C1 segment of cervical spinal cord (tissue), 14 donors: ENCODE results near the gene GAREM1.

Experiments used
- DNase-seq, 14 donors: peaks; one replicate each; lab custom pipeline; 2025; lab: John Stamatoyannopoulos, UW

The GAREM1 gene

DNA sequence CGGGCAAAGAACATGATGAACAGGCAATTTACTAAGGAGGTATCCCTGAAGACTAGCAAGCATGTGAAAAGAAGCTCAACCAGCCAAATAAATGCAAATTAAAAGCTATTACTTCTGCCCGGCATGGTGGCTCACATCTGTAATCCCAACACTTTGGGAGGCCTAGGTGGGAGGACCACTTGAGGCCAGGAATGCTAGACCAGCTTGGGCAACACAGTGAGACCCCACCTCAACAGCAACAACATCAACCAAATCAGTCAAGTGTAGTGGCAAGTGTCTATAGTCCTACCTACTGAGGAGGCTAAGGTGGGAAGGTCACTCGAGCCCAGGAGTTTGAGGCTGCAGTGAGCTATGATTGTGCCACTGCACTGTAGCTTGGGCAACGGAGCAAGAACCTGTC, 141.7 kb downstream of the GAREM1 start:
- no peak for DNase-seq

GRCh38 chr18:32328379-32328778, 142.3 kb downstream of the GAREM1 start:
- no peak for DNase-seq

DNA sequence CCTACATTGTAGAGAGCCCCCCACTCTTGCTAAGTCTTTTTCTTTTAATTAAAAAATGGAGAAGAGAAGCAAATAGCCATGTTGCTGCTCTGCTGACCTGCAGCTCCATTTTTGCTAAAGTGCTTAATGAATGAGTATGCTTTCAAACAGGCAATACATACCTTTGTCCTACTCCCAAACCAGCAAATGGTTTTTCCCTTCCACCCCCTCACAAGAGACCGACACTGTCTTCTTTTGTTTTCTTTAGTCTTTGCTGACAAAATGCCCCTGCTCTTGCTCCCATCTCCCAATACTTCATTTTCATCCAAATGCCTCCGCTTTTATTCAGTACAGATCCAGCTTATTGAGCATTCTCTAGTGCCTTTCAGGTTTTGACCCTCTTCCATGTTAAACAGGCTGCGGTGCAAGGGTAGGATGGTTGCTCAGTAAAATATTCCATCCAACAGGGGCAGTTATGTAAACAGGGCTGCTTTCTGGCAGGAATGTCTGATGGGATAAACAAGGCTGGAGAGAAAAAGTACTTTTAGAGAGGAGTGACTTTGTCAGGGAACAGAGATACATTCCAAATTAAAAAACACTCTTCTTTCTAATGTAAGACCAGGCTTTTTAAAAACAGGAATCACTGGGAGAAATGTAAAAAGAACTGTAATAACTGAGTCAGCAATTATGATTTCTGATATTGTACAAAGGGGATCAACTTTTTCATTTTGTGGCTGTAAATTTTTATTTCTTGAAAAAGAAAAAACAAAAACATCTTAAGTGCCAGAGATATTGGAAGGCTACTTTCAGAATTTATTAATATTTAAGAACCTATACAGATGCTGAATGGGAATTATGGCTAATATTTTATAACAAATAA, 144.0 kb downstream of the GAREM1 start:
- peak in 3 of 14 donors; percentile 13 to 30 (median 16) for DNase-seq

GRCh38 chr18:32324181-32324580, 146.5 kb downstream of the GAREM1 start:
- DNase-seq = no peak

GRCh38 chr18:32321826-32322225, 148.9 kb downstream of the GAREM1 start:
- no peak for DNase-seq

DNA sequence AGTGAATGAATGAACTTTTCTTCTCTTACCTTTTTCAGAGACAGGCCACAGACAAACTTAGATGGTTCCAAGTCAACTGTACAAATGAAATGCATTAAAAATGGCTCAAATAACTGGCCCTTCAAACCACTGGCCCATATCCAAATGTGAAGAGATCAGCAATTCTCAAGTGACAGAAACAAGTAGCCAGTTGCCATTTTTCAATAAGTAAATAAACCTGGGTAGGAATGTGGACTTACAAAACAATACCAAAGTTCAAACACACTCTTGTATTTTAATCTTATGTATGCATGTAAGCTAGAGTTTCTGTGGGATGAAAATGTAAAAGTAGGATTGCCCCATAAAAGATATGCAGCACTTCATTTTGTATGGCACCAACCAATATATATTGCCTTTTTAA, 151.6 kb downstream of the GAREM1 start:
- no peak for DNase-seq

DNA sequence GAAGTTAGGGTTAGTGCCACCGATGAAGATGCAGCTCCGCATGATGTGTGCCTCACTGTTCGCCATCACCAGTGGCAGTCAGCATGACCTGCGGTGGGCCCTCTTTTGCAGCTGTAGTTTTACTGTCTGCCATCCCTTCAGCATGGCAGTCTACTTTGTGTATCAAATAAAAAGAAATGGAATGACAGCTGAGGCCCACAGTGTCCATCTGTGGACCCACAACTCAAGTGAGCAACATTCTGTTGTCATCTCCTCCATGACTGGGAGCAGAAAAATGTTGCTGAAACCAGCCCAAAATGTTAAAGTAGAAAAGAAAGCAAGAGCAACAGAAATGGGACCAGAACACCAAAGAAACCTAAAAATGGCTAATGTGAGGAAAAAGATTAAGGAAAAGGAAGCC, 152.1 kb downstream of the GAREM1 start:
- no peak for DNase-seq

DNA sequence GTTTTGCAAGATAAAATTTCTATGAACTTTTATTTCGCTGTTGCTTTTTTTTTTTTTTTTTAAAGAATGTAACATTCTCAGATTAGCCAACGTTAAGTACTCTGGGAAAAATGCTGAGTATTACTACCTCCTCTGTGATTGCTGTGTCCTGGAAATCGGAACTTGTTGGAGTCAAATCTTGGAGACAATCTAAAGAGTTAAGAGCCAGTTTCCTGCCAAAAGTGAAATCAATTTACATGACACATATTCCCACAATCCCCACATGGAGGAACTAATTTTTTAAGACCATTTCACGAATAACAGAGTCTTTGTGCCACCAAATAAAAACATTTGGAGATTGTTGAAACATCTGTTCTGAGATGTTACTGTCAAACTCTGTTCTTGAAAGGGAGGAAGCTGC, 153.0 kb downstream of the GAREM1 start:
- no peak for DNase-seq

DNA sequence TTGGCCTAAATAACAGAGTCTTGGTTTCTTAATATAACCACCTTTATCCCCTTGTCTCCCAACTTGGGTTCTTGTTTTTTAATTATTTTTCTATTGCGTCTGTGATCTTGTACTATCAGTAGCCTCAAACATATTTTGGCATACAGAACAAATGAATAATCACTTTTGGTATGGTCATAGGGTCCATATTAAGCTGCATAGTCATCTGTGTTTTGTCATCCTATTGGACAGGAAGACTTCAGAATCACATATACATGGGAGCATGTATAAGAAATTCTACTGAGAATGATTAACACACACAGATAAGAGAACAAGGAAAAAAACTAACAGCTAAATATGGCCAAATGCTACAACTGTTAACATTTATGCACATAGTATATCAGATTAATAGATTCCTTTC, 154.8 kb downstream of the GAREM1 start:
- DNase-seq = no peak

GRCh38 chr18:32310774-32311173, 159.9 kb downstream of the GAREM1 start:
- DNase-seq = no peak

DNA sequence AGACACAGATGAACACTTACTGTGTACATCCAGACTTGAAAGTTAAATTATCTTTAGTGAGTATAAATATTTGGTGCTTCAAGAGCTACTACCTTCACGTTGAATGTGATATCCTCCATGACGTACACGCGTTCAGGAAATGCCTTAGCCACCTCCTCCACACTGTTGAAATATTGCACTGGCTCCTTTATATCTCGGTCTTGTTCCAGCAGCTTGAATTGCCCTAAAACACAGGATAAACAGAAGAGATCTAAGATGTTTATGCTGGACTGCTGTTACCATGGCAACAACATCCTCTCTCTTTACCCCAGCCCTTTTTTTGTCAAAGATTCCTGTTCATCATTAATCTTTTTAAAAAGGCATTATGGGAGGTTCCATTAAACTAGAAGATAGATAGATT, 160.6 kb downstream of the GAREM1 start:
- DNase-seq = no peak

DNA sequence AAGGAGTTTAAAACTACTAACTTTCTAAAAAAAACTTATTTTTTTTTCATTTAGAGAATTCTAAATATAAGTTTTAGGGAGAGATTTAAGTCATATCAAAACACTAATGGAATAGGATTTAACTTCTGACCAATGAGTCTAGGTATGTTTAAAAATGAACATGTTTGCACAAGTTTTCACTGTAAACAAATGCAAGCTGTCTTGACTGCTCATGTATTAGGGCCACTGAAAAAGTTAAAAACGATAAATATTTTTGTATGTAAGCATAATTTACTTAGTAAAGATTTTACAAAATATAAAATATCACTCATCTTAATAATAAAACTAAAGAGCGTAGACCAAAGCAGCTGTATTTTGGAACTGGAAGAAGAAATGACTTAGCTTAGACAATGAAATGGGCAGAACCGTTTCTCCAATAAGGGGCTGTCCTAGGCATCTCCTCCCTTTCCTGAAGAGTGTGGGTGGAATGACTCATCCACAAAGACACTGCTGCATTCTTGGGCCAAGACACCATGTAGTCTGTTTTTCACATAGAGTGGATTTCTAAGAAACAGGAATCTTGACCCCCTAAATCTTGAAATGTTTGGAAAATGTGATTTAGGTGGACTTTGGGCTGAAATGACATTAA, 162.1 kb downstream of the GAREM1 start:
- no peak for DNase-seq

DNA sequence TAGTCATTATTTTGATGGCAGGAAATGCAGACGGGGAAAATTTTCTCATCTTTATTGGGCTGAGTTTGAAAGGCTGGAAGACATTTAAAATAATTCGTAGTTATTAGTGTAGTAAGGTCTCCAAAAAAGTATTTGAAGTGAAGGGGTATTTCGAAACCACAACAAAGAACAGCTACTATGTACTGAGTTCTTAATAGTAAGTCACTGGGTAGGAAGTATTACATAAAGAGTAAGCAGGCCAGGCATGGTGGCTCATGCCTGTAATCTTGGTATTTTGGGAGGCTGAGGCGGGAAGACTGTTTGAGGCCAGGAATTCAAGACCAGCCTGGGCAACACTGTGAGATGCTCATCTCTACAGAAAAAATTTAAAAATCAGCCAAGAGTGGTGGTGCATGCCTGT, 167.3 kb downstream of the GAREM1 start:
- no peak for DNase-seq

DNA sequence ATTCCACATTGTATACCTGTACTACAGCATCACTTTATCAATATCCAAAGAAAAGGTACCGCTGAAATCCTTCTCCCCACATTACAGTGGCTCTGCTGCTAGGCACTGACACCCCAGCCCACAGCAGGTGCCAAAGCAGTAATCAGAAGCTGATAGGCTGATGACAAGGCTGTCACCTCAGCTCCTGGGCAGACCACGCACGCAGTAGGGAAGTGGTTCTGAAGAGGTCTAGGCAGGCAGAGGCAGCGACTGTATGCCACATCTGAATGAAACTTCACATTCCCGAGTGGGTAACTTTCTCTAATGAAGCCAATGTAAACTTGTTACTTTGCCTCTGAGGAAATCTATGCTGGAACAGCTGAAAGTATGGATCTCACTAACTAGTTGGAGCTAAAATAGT, 167.9 kb downstream of the GAREM1 start:
- DNase-seq = no peak

DNA sequence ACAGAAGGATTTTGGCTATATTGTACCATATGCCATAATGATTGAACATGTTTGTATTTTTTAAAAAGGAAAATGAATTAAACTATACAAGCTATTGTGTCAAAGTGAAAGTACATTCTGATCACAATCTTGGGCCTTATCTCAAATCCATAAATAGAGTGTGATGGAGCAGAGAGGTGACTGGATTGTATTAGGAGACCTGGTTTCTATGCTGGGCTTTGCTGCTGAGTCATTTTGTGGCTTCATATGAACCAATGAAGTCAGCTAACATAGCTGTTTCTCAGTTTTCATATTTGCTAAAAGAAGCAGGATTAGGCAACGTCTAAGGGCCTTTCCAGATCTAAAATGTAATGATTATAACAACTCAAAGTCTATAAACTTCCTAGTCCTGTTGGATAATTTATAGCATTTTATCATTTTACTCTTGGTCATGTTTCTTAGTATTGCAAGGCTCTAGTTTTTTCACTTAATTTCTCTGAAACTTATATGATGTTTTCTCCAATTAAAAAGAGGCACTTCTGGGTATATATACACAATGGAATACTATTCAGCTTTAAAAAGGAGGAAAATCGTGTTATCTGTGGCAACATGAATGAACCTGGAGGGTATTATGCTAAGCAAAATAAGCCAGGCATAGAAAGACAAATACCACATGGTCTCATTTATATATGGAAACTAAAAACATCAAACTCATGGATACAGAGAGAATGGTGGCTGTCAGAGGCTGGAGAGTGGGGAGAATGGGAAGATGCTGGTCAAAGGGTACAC, 168.5 kb downstream of the GAREM1 start:
- no peak for DNase-seq

- no peak for DNase-seq
These were observed 169.3 kb downstream of the GAREM1 start for GRCh38 chr18:32301361-32301760.

- no peak for DNase-seq
These were observed 169.8 kb downstream of the GAREM1 start for GRCh38 chr18:32300914-32301313.

DNA sequence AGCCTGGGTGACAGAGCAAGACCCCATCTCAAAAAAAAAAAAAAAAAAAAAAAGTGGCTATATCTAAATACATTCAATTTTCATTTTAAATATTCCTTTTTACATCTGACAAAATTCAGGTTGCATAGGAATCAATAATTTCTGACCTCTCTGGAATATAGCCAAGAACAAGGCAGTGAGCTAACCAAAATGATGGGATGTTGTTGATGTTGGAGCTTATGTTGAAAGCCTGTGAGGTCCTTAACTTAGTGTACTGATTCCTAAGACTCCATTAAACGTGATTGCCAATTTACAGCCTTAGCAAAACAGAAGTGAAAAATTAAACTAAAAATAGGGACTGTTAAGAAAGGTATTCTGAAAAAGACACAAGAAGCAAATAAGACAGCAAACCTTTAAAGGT, 171.2 kb downstream of the GAREM1 start:
- DNase-seq = no peak

- no peak for DNase-seq
These were observed 172.5 kb downstream of the GAREM1 start for GRCh38 chr18:32298171-32298667.

DNA sequence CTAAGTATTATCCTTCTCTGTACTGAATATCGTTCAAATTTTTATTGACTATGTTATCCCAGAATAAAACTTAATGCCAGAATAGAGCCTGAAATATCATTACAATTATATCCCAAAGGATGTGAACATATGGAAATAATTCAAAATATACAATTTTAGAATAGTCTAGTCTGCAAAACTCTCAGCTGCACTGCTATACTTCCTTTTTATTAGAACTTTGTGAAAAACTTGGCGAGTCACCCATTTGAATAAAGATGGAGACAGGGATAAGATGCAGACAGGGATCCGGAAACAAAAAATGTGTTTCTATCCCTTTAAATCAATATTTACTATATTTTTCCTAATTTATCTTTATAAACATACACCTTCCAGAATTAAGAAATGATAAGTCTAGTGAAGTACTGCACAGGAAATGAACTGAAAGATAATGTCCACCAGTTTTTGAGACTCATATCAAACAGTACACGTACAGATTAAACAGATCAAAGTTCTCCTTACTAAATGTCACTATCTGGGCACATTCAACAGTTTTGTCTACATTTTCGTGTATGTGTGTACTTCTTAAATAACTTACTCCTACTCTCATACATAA, 173.0 kb downstream of the GAREM1 start:
- DNase-seq = no peak

DNA sequence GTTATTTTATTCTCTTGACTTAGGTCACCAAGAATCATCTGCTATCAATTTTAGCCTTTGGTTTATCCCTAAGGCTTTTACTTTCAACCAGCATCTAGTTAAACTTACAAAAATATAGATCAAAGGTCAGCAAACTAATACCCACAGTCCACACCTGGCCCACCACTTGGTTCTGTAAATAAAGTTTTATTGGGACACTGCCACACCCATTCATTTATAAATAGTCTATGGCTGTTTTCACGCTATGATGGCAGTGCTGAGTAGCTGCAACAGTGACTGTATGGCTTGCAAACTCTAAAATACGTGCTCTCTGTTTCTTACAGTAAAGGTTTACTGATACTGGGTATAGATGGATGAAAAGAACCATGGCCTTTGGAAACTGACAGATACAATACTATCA, 173.8 kb downstream of the GAREM1 start:
- DNase-seq = no peak

DNA sequence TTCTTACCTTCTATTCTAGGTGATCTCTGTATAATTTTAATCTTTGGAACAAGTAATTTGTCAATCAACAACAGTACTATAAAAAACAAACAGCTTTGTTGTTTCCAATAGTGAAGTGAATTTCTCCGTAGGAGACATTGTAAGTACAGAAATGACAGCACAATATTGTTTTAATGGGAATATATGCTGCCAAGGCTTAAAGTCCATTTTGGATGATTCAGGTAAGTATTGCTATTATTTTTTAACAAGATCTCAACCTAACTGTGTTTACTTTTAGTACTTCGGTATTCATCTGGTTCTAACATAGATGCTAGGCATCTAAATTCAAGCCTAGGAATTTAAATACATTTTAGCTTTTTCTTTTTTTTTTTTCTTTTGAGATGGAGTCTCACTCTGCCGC, 175.1 kb downstream of the GAREM1 start:
- no peak for DNase-seq
